ENCODE results near the gene CBL.

- TF ChIP-seq ESRRA (CRISPR knock-in tag; IDR thresholded peaks at IDR 0.05; ENCODE audit: borderline replicate concordance): no peak
- no peak for TF ChIP-seq MLX (CRISPR knock-in tag; IDR thresholded peaks at IDR 0.05)
- no peak for TF ChIP-seq ZNF232 (CRISPR knock-in tag; IDR thresholded peaks at IDR 0.05)
- TF ChIP-seq ZNF423 (CRISPR knock-in tag; IDR thresholded peaks at IDR 0.05): no peak
- TF ChIP-seq TEAD1 (CRISPR knock-in tag; IDR thresholded peaks at IDR 0.05): no peak
- no peak for TF ChIP-seq CTCF (IDR thresholded peaks at IDR 0.05)
- no peak for TF ChIP-seq IRF1 (CRISPR knock-in tag; IDR thresholded peaks at IDR 0.05)
- TF ChIP-seq MXD4 (CRISPR knock-in tag; IDR thresholded peaks at IDR 0.05; ENCODE audit: borderline replicate concordance): no peak
- TF ChIP-seq NR1H2 (CRISPR knock-in tag; IDR thresholded peaks at IDR 0.05): no peak
- TF ChIP-seq ARID4B (CRISPR knock-in tag; IDR thresholded peaks at IDR 0.05; ENCODE audit: borderline replicate concordance): no peak
- no peak for TF ChIP-seq FOXP1 (CRISPR knock-in tag; IDR thresholded peaks at IDR 0.05; ENCODE audit: borderline replicate concordance)
- no peak for TF ChIP-seq ELF4 (CRISPR knock-in tag; IDR thresholded peaks at IDR 0.05; ENCODE audit: low read depth)
- TF ChIP-seq MAX (CRISPR knock-in tag; IDR thresholded peaks at IDR 0.05): no peak
- no peak for TF ChIP-seq CBFB (CRISPR knock-in tag; IDR thresholded peaks at IDR 0.05; ENCODE audit: low read depth)
Measured at GRCh38 chr11:119218141-119218878, 12.2 kb downstream of the CBL start.
